ENCODE results near the gene NELL2.

GRCh38 chr12:44504799-44505198, 371.3 kb downstream of the NELL2 start:
- TF ChIP-seq OSR1 (CRISPR knock-in tag; IDR thresholded peaks at IDR 0.05), result no peak
- TF ChIP-seq PATZ1 (CRISPR knock-in tag; IDR thresholded peaks at IDR 0.05; ENCODE audit: borderline replicate concordance), result no peak
- TF ChIP-seq ISL1 (CRISPR knock-in tag; IDR thresholded peaks at IDR 0.05), result no peak
- TF ChIP-seq CSDC2 (CRISPR knock-in tag; IDR thresholded peaks at IDR 0.05), result no peak
- no peak for TF ChIP-seq BACH2 (CRISPR knock-in tag; IDR thresholded peaks at IDR 0.05; ENCODE audit: borderline replicate concordance)
- TF ChIP-seq CREB5 (CRISPR knock-in tag; IDR thresholded peaks at IDR 0.05; ENCODE audit: low read depth), result no peak
- TF ChIP-seq TSHZ2 (CRISPR knock-in tag; IDR thresholded peaks at IDR 0.05), result no peak

Data from SK-N-SH treated with all-trans-retinoic acid at 6 μM for 48 hours (cell line).